GM21526 (cell line): ENCODE results near the gene IL31RA.
"Not testable (repeated sequence)": the region's sequence is repeated elsewhere in the genome, so short reads cannot be mapped to it uniquely, and the experiment has no call there.

Experiments used
- ATAC-seq: cut with Tn5 transposase; IDR thresholded peaks from one replicate; pipeline ENCODE4 v1.9.1; 2021; ENCODE audit warnings: moderate library complexity; ENCODE audit not compliant: unreplicated experiment, low FRiP score

The IL31RA gene

GRCh38 chr5:55923177-55923771, 72.1 kb downstream of the IL31RA start:
- no peak for ATAC-seq

- ATAC-seq: no peak
Observed at GRCh38 chr5:55923865-55924500, 72.8 kb downstream of the IL31RA start.

GRCh38 chr5:55924744-55925143, 73.6 kb downstream of the IL31RA start:
- no peak for ATAC-seq

- no peak for ATAC-seq
Observed at GRCh38 chr5:55925181-55925580, 74.0 kb downstream of the IL31RA start.

GRCh38 chr5:55925712-55926111, 74.6 kb downstream of the IL31RA start:
- ATAC-seq: no peak

GRCh38 chr5:55926476-55926875, 75.3 kb downstream of the IL31RA start:
- ATAC-seq: no peak

GRCh38 chr5:55927861-55928655, 76.9 kb downstream of the IL31RA start:
- ATAC-seq: no peak

GRCh38 chr5:55929020-55929799, 78.1 kb downstream of the IL31RA start:
- no peak for ATAC-seq

GRCh38 chr5:55932700-55933099, 81.5 kb downstream of the IL31RA start:
- no peak for ATAC-seq

GRCh38 chr5:55933377-55934114, 82.4 kb downstream of the IL31RA start:
- no peak for ATAC-seq

- ATAC-seq: no peak
Observed at GRCh38 chr5:55934115-55934613, 83.0 kb downstream of the IL31RA start.

GRCh38 chr5:55934720-55935119, 83.6 kb downstream of the IL31RA start:
- no peak for ATAC-seq

GRCh38 chr5:55935371-55935770, 84.2 kb downstream of the IL31RA start:
- no peak for ATAC-seq

GRCh38 chr5:55936100-55936693, 85.0 kb downstream of the IL31RA start:
- ATAC-seq: peak; percentile 61

- ATAC-seq: not testable (repeated sequence)
Observed at GRCh38 chr5:55937598-55937997, 86.4 kb downstream of the IL31RA start.

GRCh38 chr5:55941154-55941553, 90.0 kb downstream of the IL31RA start:
- not testable (repeated sequence) for ATAC-seq

GRCh38 chr5:55959208-55959607, 108.1 kb downstream of the IL31RA start:
- ATAC-seq: no peak

- no peak for ATAC-seq
Observed at GRCh38 chr5:55960779-55961178, 109.6 kb downstream of the IL31RA start.

- no peak for ATAC-seq
Observed at GRCh38 chr5:55965525-55965924, 114.4 kb downstream of the IL31RA start.

- no peak for ATAC-seq
Observed at GRCh38 chr5:55966284-55966683, 115.1 kb downstream of the IL31RA start.
